Epithelial cell of esophagus (primary cell): ENCODE data around the gene ABLIM2.

ENCODE experiments used
- DNase-seq: peaks from one replicate; pipeline ENCODE4 v3.0.0; 2010; ENCODE audit warnings: low read depth
- H3K4me3 ChIP-seq: 2 replicates; pipeline ENCODE4 v1.5.1; 2011; ENCODE audit warnings: mild to moderate bottlenecking, low read length, control low read depth
- TF ChIP-seq, protein P1 (sequence below): IDR thresholded peaks from 2 replicates; pipeline ENCODE4 v1.5.1; 2011; ENCODE audit warnings: low read depth, mild to moderate bottlenecking, low read length, control low read depth, inconsistent platforms; ENCODE audit not compliant: insufficient read depth; ENCODE audit errors: missing control alignments

The ABLIM2 gene

DNA sequence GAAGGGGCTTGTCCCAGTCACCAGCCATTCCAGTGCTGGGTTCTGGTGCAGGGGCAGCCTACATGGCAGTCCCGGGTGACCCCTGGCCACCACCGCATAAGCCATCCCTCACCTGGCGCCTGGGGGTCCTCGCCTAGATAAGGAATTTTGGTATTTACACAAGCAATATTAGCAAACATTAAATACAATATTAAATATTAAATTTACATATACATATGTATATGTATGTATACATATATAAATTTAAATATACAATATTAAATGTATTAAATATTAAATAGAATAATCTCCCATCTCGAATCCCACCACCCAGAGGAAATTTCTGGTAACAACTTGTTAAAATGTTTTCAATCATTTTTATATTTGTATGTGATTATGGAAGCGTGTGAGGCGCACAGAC lies 114.4 kb downstream of the ABLIM2 start:
- DNase-seq: no peak
- H3K4me3 ChIP-seq: no peak overlapping the region
- TF ChIP-seq, protein P1, sequence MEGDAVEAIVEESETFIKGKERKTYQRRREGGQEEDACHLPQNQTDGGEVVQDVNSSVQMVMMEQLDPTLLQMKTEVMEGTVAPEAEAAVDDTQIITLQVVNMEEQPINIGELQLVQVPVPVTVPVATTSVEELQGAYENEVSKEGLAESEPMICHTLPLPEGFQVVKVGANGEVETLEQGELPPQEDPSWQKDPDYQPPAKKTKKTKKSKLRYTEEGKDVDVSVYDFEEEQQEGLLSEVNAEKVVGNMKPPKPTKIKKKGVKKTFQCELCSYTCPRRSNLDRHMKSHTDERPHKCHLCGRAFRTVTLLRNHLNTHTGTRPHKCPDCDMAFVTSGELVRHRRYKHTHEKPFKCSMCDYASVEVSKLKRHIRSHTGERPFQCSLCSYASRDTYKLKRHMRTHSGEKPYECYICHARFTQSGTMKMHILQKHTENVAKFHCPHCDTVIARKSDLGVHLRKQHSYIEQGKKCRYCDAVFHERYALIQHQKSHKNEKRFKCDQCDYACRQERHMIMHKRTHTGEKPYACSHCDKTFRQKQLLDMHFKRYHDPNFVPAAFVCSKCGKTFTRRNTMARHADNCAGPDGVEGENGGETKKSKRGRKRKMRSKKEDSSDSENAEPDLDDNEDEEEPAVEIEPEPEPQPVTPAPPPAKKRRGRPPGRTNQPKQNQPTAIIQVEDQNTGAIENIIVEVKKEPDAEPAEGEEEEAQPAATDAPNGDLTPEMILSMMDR: no peak

DNA sequence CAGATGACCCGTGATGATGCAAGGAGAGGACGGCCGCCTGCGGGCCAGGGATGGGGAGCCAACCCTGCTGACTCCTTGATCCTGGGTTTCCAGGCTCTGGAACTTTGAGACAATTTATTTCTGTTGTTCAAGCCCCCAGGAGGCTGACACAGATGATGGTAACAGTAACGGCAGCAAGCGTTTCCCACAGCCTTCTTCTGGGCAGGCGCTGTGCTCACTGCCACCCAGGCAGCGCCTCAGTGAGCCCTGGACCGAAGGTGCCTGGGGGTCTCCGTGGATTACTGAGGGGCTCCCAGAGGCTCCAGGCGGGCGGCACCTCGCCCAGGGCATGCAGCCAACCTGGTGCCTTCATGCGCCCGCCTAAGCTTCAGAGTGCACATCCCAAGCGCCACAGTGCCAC lies 115.0 kb downstream of the ABLIM2 start:
- TF ChIP-seq, protein P1: no peak

DNA sequence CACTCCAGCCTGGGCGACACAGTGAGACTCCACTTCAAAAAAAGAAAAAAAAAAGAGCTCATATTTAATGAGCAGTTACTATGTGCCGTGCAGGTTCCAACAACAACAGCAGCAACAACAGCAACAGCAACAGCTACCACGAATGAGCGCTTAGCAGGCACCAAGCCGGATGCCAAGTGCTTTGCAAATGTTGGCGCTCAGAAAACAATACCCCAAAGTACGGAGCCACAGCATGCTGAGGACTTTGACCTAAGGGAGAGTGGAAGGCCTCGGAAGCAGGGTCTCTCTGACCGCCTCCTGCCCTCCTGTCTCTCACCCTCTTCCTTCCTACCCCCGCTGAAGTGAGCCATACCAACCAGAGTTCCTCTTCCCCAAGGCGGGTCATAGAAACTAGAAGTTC lies 116.7 kb downstream of the ABLIM2 start:
- TF ChIP-seq, protein P1: no peak
- no peak overlapping the region for H3K4me3 ChIP-seq
- DNase-seq: no peak

More for the DNA sequence above, 115.0 kb downstream of the ABLIM2 start:
- no peak overlapping the region for H3K4me3 ChIP-seq
- DNase-seq: no peak

DNA sequence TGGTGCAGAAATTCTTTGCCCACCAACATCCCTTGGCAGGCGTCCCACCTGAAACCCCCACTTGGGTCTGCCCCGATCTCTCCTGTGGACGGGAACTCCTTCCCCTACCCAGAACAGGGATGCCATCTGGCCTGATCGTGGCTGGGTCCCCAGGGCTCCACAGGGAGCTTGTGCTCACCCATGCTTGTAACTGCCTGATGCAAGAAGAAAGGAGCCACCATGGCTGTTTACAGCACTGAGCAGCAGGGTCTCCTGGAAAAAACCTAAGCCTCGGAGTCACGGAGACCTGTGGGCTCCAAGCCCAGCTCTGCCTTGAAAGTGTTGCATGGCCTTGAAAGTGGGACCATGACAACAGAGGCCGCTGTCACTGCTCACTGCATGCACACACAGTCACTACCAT lies 117.4 kb downstream of the ABLIM2 start:
- no peak for DNase-seq
- TF ChIP-seq, protein P1: no peak
- H3K4me3 ChIP-seq: no peak overlapping the region

DNA sequence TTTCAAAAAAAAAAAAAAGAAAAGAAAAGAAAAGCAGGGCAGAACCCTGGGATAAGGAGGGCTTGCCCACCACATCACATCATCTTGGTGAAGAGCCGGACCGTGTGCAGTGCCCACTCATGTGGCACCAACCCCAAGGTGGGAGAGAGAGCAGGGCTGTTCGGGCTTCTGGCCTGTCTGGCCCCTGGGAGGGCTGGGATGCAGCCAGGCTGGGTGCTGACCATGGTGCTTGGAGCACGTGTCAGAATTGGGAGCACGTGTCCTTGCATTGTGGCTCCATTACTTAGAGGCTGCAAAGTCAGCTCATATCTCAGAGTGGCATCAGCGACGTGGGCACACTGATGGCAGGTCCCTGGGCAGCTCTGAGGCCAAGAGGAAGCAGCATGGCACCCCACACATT lies 118.0 kb downstream of the ABLIM2 start:
- no peak for DNase-seq
- no peak overlapping the region for H3K4me3 ChIP-seq
- TF ChIP-seq, protein P1: no peak

DNA sequence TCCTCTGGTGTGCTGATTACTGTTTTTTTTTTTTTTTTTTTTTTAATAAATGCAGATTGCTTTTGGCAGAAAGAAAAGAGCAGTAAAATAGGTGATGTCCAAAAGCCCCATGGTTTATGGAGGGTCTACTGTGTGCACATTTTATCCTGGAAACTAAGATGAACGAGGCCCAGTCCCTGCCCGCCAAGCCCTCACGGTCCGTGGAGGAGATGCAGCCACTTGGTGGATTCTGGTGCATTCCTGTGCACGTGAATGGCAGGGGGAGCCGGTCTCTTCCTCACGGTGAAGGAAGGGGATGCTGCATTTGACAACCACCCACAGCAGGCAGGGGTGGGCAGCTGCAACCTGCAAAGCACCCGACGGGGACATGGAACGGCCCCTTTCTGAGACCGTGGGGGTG lies 118.8 kb downstream of the ABLIM2 start:
- TF ChIP-seq, protein P1: no peak
- H3K4me3 ChIP-seq: no peak overlapping the region
- no peak for DNase-seq

DNA sequence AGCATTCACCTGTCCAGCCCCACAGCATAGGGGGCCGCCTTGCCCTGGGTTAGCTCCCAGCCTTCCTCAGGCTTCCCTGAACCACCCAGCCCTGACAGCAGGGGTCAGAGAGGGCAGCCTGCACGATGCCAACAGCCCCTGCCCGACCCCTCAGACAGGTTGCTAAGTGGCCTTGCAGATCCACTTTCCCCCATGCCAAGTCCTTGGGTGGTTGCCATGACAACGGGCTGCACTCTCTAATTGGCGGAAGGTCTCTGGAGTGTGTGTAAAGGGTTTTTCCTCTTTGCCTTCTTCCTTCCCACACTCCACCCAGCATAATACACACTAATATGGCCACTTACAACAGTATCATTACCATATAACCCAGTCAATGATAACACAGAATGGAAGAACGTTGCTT lies 119.3 kb downstream of the ABLIM2 start:
- no peak overlapping the region for H3K4me3 ChIP-seq
- DNase-seq: no peak
- TF ChIP-seq, protein P1: no peak
